SIG-M5 (cell line): ENCODE results near the gene PLPP7.

ENCODE experiments used
- DNase-seq: peaks from one replicate; lab custom pipeline; 2025; lab: John Stamatoyannopoulos, UW

PLPP7 gene

DNA sequence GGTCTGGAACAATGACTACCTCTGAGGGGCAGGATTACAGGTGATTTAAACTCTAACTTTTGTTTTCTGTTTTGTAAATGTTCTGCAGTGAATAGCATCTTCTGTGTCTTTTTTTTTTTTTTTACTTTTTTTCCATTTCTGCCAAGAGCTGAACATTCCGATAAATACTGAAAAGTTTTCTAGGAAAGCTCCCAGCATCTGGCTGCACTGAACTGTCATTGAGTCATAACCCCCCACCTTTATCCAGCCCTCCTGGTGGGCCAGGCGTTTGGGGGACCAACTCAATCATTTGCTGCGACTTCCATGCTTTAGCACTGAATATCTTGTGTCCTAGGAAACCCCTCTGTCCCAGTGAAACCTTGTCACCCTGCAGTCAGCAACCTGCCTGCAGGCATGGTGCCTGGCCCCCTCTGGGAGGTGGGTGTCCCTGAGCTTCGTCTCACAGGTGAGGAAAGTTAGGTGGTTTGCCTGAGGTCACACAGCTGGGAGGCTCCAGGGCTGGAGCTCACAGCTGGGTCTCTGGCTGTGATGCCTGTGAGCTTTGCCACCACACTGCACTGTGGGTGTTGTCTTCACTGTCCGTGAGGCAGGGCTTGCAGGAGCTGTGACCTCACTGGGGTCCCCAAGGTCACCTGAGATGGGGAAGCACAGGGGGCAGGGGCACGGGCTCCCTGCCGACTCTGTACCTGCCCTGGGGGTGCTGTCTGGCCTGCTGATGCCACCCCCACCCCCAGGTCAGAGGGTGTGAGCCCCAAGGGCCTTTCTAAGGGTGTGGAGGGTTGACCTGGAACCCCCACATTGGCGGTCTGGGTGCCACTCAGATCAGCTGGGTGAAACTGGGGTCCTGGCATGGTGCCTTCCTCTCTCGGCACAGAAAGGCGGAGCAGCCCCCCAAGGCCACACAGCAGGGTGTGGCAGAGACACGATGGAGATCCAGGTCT is 14.1 kb downstream of the PLPP7 start:
- no peak for DNase-seq

DNA sequence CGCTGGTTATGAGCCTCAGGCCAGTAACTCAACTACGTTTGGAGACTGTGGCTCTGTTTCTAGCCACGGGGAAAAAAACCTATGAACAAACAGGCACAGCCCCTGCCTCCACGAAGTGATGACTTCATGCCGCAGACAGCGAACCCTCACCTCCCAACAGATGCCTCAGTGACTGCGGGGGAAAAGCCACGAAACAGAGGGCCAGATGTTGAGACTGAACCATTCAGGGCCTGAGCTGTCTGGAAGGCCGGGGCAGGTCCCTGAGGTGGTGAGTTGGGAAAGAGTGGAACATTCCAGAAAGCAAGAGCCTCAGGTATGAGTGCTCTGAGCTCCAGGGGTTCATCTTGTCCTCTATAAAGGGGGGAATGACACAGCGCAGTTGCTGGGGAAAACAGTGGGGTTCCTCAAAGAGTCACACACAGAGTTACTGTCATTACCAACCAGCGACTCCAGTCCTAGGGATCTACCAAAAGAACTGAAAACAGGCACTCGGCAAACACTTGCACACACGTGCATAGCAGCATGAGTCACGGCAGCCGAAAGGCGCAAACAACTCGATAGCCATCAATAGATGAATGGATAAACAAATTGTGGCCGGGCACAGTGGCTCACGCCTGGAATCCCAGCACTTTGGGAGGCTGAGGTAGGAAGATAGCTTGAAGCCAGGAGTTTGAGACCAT is 15.3 kb downstream of the PLPP7 start:
- no peak for DNase-seq

DNA sequence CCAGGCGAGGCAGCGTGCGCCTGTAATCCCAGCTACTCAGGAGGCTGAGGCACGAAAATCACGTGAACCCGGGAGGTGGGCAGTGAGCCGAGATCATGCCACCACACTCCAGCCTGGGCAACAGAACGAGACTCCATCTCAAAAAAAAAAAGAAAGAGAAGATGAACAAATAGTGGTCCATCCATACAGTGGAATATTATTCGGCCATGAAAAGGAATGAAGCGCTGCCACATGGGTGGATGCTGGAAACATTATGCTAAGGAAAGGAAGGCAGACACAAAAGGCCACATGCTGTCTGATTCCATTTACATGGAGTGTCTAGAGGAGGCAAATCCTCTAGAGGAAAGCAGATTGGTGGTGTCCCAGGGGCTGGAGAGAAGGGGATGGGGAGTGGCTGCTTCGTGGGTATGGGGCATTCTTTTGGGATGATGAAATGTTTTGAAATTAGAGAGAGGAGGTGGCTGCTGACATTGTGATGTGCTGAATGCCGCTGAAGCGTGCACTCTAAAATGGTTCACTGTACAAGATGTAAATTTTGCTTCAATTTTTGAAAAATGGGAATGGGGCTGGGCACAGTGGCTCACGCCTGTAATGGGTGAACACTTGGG is 17.0 kb downstream of the PLPP7 start:
- no peak for DNase-seq

GRCh38 chr9:131307974-131308373 is 18.5 kb downstream of the PLPP7 start:
- no peak for DNase-seq

DNA sequence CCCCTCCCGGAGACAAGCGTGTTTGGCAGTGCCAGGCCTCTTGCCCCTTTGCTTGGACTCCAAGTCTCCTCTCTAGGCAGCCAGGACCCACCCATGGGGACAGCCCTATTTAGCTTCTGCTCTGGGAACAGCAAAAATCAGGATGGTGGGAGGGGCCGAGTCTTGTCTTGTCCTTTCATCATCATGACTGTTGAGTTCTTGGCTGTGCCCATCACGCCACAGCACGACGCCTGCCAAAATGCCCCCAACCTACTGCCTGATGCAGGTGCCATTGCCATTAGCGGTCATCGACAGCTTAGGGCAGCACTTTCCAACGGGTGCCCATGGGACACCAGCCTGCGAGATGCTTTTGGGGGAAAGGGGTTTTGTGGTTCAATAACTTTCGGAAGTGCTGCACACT is 18.9 kb downstream of the PLPP7 start:
- DNase-seq = no peak

- no peak for DNase-seq
Measured at GRCh38 chr9:131308906-131309529, 19.5 kb downstream of the PLPP7 start.

DNA sequence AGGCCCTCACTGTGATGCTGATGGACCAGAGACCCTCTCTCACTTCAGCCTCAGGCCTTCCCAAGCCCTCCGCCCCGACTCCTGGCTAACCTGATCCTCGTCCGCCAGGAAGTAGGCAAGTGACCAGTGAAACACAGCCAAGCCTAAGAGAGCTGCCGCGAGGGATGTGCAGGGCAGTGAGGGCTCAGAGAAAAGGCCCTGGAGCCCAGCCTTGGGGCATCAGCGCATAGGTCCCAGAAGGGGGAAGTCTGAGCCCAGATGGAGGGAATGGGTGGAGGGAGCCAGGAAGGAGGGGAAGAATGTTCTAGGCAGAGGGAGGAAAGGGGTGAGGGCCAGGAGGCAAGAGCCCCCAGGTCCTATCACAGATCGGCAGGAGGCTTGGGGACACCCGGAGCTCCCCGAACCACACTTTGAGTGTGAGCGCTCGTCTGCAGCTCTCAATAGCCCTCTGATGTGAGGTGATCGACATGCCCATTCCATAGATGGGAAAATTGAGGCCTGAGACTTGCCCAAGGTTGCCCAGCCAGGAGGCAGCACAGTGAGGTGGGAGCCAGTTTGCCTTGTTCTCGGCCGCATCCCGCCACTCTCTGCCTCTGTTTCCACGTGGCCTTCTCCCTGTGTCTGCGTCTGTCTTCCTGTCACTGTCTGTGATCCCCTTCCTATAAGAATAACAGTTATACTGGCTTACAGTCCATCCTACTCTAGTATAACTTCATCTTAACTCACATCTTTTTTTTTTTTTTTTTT is 20.2 kb downstream of the PLPP7 start:
- DNase-seq = no peak

DNA sequence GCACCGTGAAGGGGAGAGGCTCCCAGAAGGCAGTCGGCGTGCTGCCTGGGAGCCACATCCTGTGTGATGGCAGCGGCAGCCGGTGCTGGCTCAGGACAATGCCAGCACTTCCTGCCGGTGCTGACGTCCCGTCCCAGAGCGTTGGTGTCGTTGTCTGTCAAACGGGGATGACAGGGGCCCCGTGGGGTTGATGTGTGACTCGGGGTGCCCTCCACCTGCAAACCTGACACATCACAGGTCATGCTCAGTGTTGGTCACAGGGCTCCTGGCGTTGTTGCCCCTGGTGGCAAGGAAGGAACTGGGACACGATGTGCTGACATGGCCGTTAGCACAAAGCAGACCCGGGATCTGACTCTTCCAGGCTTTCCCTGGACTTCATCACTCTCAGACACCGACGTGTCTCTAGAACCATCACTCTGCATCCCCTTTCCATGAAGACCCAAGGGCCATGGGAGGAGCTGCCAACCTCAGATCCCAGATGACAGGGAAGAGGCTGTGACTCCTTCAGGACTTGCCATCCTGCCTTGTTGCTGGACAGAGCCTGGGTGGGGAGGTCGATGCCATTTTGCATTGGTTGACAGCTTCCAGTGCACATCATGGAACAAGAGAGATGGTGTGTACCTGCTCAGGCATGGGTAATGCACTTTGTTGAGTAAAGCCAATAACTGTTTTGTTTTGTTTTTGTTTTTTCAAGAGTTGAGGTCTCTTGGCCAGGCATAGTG is 21.5 kb downstream of the PLPP7 start:
- DNase-seq = no peak

DNA sequence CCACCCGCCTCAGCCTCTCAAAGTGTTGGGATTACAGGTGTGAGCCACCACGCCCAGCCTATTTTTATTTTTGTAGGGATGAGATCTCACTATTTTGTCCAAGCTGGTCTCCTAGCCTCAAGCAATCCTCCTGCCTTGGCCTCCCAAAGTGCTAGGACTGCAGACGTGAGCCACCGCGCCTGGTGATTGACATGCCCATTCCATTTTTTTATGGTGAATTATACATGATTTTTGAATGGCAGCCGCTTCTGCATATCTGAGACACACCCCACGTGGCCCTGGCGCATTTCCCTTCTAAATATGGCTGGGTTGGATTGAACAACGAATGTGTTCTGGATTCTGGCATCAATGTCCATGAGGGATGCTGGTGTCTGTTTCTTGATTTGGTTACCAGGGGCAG is 22.7 kb downstream of the PLPP7 start:
- DNase-seq = no peak

- DNase-seq = no peak
Measured at GRCh38 chr9:131312822-131313770, 23.6 kb downstream of the PLPP7 start.

GRCh38 chr9:131318231-131319085 is 28.9 kb downstream of the PLPP7 start:
- no peak for DNase-seq

GRCh38 chr9:131319486-131319885 is 30.0 kb downstream of the PLPP7 start:
- no peak for DNase-seq

- DNase-seq = no peak
Measured at GRCh38 chr9:131320031-131320685, 30.6 kb downstream of the PLPP7 start.

DNA sequence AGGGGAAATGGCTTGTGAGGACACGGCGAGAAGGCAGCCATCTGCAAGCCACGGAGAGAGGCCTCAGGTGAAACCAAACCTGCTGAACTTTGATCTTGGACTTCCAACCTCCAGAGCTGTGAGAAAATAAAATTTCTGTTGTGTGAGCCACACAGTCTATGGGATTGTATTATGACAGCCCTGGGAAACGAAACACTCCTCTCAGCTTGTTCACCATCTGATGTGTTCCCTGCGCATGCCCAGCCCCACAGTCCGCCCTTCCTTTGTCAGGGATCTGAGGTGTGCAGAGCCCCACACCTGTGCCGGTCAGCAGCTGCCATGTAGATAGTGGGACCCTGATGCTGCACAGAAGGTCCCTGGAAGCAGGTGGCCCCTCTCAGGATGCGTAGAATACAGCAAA is 34.1 kb downstream of the PLPP7 start:
- no peak for DNase-seq

- DNase-seq = no peak
Measured at GRCh38 chr9:131324736-131325679, 35.5 kb downstream of the PLPP7 start.

GRCh38 chr9:131329241-131329641 is 39.7 kb downstream of the PLPP7 start:
- DNase-seq = no peak
